ENCODE measurements around the gene ZNF408.
"Not testable (repeated sequence)": the region's sequence is repeated elsewhere in the genome, so short reads cannot be mapped to it uniquely, and the experiment has no call there.

ZNF408 gene

DNA sequence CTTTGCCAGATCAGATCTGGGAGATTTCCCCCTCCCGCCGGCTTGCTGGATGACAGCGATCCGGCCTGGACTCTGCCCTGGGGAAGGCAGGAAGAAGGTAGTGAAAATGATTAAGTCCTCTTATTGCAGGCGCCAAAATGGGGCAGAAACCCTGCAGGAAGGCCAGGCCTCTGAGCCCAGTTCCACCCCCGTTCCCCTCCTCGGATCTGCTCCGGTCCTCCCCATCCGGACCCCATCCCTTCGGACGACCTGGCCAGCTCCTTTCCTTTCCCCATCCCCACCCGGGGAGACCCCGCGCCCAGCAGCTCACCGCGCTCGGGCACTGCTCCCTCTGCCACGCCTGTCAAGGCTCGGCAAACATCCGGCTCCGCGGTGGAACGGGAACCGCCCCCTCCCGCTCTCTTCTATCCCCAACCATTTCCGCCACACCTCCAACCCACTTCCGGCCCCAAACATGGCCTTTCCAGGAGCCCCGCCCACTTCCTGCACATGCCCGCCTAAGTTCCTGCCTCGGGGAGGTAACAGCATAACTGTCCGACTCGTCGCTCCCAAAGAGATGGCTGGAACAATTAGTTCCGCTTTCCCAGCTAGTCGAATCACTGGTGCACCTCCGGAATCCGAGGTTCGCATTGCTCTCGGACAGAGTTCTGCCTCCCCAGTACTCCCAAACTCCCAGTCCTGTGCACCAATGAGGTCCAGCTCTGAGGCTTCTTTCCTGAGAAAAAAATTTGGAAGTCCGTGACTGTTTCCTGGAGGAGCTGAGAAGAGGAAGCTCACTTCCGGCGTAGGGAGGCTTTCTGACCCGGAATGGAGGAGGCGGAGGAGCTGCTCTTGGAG lies at the start of gene ZNF408, which contains the start of gene ARHGAP1:
Gene ZNF408, plus strand, starts transcription at position 791 of the 837 bp plus-strand sequence. Its CDS starts 17 bp downstream, at position 808.
Gene ARHGAP1, minus strand, starts transcription at position 379 of the 837 bp plus-strand sequence. CDS start 4,512 bp downstream, outside the sequence.
- peak; percentile 99 for DNase-seq

DNA sequence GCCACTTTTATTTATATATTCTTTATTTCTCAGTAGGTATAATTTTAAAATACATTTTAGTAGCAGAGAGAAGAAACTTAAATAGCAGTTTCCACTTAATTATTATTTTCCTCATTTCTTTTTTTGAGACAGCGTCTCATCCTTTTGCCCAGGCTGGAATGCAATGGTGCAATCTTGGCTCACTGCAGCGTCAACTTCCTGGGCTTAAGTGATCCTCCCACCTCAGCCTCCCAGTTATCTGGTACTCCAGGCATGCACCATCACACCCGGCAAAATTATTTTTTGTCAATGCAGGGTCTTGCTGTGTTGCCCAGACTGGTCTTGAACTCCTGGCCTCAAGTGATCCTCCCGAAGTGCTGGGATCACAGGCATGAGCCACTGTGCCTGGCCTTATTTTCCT lies 45.2 kb upstream of the ZNF408 start:
- DNase-seq, result no peak

DNA sequence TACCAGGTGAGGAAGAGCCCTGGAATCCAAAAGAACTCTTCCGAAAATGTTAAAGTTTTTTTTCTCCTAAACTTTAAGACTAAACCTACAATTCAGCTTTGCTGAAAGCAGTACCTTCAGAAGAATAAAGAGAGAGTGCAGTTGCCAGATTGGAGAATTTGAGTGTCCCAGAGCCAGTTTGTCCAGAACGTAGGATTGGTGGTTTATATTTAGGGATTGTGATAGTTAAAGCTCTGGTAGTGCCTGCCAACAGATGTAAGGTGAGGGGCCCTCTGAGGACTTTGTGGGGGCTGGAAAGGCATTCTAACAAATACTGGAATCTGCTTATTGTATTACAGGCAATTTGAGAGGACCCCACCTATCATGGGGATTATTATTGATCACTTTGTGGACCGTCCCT lies 43.6 kb upstream of the ZNF408 start:
- no peak for DNase-seq

DNA sequence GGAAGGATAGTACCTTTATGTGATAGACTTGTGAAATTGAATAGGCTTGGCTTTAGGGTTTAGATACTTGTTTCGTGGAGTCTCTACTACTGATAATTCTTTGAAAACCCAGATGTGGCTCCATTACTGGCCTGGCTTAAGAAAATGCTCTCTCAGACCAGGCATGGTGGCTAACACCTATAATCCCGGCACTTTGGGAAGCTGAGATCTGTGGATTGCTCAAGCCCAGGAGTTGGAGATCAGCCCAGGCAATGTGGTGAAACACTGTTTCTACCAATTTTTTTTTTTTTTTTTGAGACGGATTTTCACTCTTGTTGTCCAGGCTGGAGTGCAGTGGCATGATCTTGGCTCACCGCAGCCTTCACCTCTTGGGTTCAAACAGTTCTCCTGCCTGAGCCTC lies 42.6 kb upstream of the ZNF408 start:
- no peak for DNase-seq

DNA sequence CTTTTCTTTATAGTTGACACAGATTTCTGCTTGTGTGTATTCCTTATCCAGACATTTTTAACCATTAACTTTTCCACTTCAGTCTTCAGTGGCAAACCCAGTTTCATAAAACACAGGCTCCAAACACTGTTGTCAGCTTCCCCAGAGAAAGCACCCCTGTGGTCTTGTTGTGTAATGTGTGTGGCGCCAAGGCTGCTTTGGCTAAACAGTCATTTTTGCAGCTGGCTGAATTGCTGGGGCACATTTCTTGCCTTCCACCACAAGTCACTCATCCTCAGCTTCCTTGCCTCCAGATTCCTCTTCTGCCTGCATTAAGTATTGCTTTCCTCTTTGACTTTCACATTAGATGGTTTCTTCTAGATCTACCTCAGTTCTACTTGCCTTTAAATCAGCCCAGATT lies 40.9 kb upstream of the ZNF408 start:
- no peak for DNase-seq

DNA sequence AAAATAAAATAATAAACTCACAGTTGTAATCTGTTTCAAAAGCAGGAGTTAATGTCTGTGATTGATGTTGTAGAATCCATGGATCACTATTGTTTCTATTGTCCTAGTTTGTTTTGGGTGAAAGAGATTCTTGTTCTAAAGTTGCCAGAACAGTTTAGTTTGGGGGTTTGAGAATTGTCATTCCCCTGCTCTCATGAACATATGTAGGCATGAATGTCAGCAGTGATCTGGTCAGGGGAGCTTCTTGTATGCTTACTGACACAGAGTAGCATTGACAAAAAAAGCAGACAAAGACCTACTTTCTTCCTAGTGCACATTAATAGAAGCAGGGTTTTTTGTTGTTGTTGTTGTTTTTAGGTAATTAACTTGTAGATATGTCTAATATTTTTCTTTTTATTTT lies 39.0 kb upstream of the ZNF408 start:
- DNase-seq, result no peak

DNA sequence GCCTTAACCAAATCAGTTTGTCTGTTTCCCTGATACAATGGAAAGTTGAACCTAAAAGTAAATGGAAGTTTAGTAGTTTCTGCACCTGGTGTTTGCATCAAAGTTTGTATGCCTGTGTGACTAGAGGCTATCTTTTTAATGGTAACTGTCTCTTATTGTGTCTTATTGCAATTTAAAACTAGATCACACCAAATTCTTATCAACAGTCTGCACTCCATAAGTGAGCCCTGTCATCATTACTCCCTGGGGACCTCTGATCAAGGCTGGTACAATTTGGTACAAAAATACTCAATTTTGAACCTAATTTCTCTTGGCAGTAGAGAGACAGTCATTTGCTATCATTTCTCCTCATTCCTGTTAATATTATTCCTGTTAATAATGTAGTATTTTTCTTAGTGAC lies 38.5 kb upstream of the ZNF408 start:
- no peak for DNase-seq

DNA sequence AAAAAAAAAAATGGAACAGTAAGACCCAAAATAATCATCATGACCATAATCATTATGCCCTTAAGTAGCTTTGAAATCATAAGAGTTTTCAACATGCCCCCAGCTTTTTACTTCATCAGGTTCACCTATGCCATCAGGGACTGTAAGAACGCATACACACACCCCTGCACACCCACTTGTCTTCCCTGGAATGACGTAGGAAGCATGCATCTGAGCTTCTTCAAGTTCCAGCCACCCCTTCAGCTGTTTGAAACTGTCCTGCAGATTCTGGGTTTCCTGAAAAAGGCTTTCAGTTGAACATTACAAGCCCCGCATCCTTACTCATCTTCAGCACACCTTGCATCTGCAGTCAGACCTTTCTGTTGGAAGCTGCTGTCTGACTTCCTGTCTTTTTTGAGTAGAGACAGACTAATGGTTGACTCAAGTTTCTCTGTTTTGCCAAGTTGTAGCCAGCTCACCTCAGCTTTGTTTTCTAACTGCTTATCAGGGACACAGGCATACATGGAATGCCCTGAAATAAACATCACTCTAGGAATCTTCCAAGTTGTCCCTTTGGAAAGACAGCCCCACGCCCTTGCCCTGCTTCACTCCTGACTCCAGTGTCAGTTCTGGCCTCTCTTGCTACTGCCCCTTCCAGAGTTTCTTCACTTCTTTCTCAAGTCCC lies 37.4 kb upstream of the ZNF408 start:
- DNase-seq, result no peak

DNA sequence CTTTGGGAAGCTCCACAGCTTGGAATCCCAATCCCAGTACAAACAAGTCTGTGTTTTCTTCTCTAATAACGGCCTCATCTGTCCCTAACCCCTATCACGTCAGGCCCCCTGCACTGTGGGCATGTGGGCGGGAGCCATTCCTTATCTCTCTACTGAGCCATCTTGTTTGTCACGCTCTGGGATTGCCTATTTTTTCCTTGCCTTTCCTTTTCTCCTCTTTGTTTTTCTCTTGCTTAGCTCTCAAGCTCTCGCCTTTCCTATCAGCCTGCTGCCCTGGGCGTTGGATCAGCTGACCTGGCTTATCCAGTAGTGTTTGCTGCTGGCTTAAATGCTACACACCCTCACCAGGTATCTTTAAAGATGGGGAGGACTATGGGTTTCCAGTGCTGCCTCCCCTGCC lies 36.2 kb upstream of the ZNF408 start:
- DNase-seq, result no peak

DNA sequence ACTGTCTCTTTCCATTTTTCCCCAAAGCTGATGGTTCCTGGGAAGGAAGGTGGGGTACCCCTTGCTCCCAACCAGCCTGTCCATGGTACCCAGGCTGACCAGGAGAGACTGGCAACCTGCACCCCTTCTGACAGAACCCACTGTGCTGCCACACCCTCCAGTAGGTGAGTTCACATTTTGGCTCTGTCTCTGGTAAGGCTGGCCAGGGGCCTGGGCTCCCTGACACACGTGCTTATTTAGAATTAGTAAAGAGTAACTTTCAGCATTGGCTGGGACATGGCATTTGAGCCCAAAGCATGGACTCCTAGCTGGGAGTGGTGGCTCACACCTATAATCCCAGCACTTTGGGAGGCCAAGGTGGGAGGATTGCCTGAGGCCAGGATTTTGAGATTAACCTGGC lies 35.5 kb upstream of the ZNF408 start:
- no peak for DNase-seq

DNA sequence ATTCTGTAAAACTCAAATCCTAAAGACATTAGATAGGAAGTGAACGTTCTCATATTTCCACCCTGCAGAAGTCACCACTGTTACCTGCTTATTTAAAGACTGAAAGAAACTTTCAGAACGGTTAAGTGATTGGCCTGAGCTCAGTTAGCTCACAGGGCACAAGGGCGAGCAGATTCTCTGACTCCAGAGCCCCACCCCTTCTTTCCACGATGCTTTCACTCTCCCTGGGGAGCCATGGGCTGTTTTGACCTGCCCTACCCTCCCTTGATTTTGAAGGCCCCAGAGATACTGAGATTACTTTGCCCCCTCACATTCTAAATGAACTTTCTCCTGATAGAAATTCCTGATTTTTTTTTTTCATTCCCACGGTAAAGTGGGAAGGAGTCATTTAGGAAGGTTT lies 34.3 kb upstream of the ZNF408 start:
- DNase-seq, result no peak

DNA sequence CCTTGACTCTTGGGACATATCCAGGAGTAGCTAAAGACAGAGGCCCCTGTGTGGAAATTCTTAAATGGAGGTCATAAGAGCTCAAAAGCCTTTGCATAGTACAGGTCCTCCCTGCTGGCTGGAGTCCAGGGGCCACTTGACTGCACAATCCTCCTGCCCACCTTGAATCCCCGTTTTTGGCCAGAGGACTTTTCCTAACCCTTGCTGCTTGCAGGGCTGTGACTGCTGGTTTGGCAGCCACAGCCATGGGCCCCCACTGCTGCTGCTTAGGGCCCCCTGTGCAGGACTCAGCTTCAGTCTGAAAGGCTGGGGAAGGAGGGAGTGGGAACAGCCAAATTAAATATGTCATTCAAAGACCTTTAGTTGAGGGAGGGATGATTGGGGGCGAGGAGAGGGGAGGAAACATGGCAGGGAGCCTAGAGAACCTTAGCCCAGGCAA lies 33.8 kb upstream of the ZNF408 start:
- no peak for DNase-seq

DNA sequence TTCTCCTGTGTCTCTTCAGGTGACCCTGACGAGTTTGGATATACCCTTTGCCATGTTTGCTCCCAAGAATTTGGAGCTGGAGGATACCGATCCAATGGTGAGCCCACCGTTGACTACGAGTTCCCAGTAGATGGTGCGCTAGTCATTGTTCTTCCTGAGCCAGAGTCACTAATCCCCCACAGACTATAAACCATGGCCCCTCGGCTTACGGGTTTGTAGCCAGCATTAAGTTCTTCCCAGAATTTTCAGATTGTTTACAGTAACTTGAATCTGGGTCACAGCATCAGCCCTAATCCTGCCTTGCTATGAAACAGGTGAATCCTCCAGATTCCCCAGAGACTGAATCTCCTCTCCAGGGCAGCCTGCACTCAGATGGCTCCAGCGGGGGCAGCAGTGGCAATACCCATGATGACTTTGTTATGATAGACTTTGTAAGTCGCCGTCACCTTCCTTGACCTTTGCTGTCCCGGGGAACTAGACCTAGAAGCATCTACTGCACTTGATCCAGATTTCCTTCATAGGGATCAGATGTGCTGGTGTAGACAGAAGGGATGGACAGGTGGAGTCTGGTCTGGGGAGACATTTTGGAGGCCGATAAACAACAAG lies 32.2 kb upstream of the ZNF408 start:
- no peak for DNase-seq

DNA sequence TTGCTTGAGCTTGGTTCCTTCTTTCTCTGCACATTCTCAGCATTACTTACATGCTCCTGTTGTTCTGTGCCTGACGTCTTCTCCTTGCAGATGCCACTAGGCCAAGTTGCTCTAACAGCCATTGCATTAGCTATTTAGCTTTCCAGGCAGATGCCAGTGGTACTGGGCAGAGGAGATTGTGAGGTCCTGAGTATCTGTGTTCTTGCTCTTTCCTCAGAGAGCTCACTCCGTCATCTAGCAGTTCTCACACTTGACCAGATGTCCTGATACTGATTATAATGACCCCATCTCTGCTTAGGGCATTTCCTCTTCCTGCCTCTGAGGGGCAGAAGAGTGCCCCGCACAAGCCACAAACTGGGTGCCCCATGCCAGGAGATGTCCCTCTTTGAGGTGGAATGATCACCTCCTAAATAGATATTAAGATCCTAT lies 31.1 kb upstream of the ZNF408 start:
- DNase-seq, result peak; percentile 23

DNA sequence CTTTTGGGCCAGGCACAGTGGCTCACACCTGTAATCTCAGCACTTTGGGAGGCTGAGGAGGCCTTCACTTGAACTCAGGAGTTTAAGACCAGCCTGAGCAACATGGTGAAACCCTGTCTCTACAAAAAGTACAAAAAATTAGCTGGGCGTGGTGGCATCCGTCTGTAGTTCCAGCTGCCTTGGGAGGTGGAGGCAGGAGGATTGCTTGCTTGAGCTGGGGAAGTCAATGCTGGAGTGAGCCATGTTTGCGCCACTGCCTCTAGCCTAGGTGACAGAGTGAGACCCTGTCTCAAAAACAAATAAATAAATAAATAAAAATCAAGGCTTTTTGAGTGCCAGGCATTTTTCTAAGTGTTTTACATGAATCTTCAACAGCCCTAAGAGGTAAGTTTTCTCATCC lies 30.3 kb upstream of the ZNF408 start:
- not testable (repeated sequence) for DNase-seq

DNA sequence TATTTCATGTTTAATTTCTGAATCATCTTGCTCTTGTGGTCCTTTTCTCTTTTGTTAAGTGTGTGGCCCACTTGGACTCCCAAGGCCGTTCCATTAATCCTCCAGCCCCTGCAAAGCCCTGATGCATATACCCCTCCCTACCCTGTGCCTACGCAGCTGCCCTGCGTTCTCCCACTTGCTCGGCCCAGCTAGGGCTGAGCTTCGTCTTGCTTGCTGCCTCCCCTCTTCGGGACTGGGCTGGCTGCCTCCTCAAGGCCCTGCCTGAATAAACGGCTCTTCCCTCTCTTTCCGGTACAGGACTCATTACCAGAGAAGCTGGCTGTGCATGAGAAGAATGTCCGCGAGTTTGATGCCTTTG lies 28.9 kb upstream of the ZNF408 start:
- DNase-seq, result no peak

DNA sequence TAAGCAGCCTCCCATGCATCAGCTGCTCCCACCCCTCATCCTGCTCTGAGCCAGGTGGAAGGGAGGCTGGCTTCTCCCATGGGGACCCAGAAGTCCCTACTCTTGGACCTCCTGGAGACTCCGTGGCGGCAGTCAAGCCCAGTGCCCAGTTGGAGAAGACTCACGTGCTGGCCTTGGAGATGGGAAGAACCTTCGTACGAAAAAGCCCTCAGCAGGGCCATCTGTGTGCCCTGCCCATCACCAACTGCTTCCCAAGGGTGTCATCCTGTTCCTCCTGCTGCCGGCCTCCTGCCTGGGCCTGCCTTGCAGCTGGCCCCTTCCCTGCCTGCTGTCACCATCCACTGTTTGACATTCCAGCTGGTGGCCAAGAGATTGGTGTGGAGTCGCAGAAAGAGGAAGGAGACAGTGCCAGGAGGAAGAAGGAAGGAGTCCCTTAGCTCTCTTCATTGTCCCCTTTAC lies 28.4 kb upstream of the ZNF408 start:
- no peak for DNase-seq

DNA sequence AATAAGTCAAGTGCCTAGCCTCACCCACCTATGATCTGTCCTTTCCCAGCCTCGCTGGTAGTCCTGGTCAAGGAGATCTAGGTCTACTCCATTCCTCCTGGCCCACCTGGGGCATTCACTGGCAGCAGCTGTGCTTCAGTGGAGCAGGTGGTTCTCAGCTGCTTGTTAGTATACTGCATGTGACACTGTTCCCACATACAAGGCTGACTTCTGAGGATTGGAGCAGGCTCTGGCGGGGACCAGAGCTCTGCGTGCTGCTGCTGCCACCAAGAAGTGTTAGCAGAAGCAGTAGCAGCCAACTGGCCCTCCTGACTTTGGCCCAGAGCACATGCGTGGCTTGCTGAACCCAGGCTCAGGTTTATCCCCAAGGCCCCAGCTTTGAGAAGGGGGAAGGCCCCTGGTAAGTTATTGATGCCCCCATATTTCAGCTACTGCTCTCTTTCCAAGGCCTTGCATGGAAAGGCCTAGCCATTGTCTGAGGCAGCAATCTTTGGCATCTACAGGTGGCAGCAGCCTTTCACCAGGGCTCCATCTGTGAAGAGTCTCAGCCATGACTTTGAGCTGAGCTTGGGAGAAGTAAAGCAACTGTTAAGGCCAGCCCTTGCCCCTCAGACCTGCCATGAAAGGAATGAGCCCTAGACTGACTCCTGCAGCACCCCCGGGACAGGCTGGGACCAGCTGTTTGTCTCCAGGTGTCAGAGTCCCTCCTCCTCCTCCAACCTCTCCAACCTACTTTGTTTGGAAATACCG lies 26.9 kb upstream of the ZNF408 start:
- no peak for DNase-seq

DNA sequence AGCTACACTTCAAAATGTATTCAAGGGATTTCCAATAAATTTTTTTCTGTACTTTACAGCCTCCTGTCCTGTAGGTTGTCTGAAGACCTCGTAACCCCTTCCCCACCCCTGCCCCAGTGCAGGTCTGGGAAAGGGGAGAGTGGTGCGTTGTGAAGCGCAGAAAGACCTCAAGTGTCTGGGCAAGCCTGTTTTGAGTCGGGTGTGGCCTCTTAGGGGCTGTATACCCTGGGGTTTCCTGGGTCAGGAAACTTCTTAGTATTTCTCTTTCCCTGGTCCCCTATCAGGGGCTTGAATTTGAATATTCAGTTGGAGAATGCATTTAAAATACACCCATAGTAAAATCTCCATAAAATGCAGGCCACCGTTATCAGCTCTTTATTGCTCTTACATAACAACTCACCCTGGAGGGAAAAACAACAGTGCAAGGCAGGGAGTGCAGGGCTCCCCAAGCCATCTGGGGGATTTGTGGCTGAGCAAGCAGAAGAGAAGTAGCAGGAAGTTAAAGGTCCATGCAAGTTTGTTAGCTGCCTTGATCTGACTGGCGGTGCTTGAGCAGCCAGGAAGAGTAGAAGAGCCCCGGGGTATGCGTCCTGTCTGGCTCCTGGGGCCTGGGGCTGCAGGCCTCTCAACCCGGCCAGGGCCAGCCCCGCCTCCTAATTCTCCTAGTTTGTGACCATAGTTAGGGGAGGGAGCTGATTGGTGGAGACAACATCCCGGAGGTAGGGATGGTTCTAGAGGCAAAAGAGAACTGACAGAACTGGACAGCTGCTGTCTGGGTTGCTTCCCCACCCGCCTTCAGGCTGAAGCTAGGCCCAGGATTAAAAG lies 26.2 kb upstream of the ZNF408 start:
- DNase-seq, result no peak

DNA sequence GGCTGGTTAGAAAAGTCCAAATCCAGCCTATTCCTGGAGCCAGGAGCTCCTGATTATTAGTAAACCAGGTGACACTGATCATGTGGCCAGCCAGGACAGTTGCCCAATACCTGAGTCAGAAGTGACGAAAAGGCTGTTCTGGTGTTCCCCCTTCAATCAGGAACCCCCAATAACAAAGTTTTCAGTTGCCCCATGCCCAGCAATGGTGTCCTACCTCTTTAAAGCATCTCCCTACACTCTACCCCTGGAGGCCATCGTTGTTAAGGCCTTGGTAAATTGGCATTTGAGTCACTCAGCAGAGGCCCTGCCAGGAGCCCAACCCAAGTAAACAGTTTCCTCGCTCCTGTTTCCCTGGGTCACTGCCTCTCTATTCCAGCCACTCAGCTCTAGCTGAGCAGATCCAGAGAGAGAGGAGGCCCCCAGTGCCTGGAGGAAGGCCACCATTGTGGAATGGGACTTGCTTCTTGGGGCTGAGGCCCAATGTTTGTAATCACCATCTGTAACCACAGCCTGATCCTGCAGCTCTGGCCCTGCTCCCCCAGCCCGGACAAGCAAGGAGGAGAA lies 25.5 kb upstream of the ZNF408 start:
- DNase-seq, result no peak

DNA sequence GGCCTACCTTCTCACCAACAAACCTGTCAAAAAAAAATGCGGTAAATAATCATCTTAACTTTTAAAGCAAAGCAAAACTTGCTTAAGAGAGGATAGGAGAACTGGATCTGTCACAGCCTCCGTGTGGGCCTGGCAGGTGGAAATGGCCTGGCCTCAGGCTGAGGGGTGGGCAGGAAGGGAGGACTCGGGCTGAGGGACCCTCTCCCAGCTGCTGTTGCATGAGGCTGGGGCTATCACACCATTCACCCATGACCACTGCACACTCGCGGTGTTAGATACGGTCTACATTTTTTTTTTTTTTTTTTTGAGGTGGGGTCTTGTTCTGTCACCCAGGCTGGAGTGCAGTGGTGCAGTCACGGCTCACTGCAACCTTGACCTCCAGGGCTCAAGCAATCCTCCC lies 24.9 kb upstream of the ZNF408 start:
- no peak for DNase-seq

Measured in activated CD4-positive, alpha-beta T cell treated with anti-CD3 and anti-CD28 coated beads, Interleukin-2, Interleukin-6, amounts not matched to agents 100 ng/mL and 50 ng/mL, durations not matched to agents 16 hours and 8 hours (primary cell).